Measurements from ENCODE around the gene UST.

UST gene

DNA sequence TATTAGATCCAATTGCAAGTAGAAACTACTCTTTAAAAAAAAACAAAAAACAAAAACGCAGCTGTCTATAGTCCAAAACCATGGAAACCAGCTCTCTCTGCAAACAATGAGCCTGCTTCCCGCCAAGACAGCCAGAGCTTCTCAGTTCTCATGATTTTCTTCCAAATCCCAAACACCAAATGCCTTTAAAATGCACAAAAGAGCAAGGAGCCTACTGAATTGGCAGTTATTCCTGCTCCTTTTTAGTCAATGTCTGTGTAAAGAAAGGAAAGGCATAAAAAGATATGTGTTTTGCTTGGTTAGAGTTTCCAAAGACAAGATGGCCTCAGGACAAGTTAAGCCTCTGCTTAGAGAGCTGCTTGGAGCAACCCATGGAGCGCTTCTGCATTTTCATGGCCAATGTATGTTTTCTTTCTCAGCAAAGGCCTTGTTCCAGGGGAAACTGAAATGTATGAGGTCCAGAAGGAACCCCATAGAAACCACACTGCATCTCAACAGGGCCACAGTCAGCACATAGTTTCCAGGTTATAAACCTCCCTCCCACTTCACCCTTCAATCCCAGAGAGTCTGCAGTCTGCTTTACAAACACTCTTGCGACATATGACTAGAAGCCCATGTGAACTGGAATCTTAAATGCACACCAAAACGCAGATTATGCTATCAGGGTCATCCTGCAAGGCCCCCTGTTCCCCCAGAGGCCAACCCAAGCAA lies 361.4 kb downstream of the UST start:
- DNase-seq, result no peak

DNA sequence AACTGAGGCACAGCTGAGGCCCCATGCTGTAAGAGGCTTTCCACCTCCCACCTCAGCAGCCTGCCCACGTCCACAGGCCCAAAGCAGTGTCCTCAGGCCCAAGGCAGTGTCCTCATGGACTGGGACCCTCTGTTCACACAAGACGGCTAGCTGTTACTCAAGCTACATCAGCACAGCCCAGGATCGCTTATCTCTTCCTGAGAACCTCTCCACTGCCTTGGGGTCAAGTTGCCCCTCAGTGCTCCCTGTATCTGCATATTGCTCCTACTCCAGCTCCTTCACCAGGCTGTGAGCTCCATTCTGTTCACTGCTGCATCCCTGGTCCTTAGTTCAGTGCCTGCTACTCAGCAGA lies 361.9 kb downstream of the UST start:
- no peak for DNase-seq

DNA sequence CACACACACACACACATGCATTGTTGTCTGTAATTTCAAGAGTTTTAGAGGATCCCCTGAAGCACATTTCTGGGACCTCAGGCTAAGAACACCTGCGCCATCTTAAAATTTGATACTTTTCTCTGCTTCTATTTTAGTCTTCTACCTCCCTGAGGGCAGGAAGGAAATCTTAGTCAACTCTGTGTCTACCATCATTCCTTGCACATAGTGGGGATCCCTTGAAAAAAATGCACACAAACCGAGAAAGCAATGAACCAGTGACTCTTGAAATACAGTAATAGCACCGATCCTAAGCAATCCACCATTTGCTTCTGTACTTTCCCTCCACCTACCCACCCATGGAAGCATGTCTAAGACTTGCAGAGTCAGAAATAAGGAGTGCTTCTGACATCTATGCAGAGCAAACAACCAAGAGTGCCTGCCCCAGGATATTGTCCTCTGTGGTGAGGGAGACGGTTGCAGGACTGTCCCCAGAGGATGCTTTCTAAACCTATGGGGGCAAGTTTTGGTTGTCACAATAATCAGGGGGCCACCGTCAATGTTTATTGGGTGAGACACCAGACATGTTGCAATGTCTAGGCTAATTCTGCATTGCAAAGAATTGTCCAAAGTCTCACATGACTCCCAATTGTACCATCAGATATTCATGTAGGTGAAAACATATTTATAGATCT lies 362.7 kb downstream of the UST start:
- no peak for DNase-seq

DNA sequence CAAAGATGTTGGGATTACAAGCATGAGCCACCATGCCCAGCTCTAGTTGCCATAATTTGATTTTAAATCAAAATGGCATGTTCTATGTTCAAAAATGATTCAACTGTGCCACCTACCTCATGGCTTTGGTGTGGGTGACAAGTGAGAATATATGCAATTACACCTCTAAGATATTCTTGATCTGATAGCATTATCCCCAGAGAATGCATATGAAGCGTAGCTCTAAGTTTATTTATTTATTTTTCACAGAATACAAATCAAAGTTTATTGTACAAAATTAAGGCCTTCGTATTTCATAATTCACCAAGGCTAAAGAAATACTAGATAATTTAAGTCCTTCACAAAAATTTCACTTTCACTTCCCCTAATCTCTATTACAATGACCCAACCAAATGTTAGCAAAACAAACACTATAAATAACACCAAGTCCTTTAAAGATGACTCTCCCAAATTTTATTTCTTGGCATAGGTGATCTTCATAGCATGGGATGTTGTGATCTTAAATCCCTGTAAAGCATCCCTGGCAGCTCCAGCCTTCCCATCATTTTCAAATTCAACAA lies 364.8 kb downstream of the UST start:
- no peak for DNase-seq

DNA sequence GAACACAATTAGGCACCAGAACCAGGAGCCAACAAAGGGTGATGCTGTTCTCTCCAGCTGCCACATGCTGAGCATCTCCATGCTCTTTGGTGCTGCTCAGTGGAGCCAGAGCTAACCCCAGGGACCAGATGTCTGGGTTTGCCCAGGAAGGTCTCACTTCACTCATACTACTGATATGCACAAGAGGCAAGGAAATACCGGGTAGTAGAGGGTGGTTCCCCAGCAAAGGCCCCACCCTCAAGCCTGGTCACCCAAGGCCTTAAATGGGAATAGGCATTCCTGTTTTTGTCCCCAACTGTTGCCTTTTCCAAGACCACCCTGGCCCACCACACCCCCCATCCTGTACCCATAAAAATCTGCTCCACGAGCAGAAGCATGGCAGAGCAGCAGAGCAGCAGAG lies 366.1 kb downstream of the UST start:
- no peak for DNase-seq

DNA sequence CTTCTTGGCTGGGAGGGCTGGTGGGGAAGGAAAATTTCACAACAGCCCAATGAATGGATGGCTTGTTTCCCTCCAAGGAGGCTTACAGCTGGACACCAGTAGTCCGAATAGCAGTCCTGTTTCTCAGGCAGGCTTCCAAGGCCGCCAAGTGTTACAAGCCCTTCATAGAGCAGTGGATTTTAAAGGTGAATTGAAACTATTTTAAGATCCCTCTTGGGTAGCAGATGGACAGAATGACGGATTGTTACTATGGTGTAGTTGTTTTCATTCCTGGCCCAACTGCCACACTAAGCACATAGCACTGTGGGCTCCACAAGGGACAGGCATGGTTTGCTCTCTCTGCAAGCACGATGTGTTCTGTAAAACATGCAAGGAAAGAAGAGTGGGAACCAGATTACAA lies 367.3 kb downstream of the UST start:
- DNase-seq, result no peak

DNA sequence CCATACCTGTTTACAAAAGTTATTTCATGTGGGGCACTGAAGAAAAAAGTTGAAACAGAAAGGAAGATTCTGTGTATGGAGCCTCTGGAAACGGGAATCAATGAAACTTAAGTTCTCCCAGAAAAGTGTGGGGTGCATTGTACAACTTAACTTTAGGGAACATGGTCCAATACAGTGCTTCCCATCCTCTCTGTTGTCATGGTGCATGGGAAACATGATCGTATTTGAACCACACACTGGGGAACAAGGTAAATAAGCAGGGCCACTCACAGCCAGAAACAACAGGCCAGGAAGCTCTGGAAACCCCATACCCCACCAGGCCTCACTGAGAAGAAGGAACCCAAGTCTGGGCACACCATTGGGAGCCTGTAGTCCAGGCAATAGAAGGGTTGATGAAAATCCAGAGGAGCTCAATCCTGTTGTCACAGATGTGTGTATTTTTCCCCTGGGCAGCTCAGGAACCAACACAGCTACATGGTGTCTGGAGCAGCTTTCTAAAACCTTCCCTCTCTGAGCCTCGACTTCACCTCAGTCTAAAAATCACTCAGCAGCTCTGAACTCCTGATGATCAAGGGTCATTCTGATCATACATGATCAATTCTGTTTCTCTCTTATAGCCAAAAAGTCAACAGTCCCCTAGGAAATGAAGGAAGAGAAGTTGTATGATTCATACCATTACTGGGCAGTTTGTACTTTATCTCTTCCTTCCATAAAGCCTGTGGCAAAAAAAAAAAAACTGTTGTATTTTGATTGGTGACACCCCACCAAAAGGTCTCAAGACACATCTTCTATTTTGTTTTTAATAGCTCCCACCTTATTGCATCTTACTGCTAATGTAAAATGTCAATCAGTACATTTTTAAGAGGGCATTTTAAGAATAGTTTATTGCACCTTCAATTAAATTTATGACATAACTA lies 372.2 kb downstream of the UST start:
- DNase-seq, result no peak

DNA sequence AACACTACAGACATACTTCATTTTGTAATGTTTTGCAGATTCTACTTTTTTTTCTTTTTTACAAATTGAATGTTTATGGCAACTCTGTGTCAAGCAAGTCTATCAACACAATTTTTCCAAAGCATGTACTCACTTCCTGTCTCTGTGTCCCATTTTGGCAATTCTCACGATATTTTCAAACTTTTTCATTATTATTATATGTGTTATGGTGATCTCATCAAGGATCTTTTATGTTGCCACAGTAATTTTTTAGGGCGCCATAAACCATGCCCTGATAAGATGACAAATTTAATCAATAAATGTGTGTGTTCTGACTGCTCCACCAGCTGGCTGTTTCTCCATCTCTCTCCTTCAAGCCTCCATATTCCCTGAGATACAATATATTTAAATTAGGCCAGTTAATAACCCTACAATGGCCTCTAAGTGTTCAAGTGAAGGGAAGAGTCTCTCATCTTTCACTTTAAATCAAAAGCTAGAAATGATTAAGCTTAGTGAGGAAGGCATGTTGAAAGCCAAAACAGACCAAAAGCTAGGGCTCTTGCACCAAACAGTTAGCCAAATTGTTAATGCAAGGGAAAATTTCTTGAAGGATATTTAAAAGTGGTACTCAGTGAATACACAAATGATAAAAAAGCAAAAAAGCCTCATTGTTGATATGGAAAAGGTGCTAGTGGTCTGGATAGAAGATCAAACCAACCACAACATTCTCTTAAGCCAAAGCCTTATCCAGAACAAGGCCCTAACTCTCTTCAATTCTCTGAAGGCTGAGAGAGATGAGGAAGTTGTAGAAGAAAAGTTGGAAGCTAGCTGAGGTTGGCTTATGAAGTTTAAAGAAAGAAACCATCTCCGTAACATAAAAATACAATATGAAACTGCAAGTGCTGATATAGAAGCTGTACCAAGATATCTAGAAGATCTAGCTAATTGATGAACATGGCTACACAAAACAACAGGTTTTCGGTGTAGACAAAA lies 376.3 kb downstream of the UST start:
- no peak for DNase-seq

DNA sequence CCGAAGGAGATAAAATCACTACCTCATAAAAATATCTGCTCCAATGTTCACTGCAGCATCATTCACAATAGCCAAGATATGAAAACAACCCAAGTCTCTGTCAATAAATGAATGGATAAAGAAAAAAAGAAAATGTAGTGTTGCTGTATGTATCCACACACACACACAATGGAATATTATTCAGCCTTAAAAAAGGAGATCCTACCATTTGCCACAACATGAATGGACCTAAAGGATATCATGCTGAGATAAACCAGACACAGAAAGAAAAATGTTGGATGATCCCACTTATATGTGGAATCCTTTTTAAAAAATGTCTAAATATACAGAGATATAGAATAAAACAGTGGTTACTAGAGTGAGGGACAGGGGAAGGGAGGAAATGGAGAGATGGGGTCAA lies 378.5 kb downstream of the UST start:
- no peak for DNase-seq

Data from NCI-H446 treated with DMSO at 0.1 percent for 48 hours (cell line).